B cell (primary cell): ENCODE measurements around the gene ZKSCAN7. TPM values are rescaled to one million over a fixed set of nuclear protein-coding genes. Genes with fewer than 3 reads are reported as not detected.

Experiments
- ATAC-seq: fragments of 200-7000 bp; cut with Tn5 transposase; one replicate; pipeline ENCODE4 v1.10.0; 2021; ENCODE audit warnings: low read depth, mild to moderate bottlenecking, moderate number of reproducible peaks, moderate library complexity
- CTCF ChIA-PET: fragments of 350-600 bp; sonication (Branson Sonifier 250); formaldehyde crosslinking; loops from one replicate; lab custom pipeline; 2021; ENCODE audit warnings: antibody characterized with exemption, inconsistent platforms; lab: Charles Lee
- POLR2A ChIA-PET: fragments of 350-600 bp; sonication (Branson Sonifier 250); formaldehyde crosslinking; loops from one replicate; lab custom pipeline; 2021; ENCODE audit warnings: antibody characterized with exemption; lab: Charles Lee
- DNase-seq: peaks from one replicate; pipeline ENCODE4 v3.0.0; 2013
- H2AFZ ChIP-seq: 2 replicates; pipeline ENCODE4 v1.6.1; 2012; ENCODE audit warnings: mild to moderate bottlenecking, low read depth, low read length; ENCODE audit not compliant: insufficient read depth, poor library complexity, severe bottlenecking
- H3K27ac ChIP-seq, 2 donors: 1 replicate in 1 of 2; 2 replicates in 1 of 2; pipeline ENCODE4 v1.5.1; 2012 to 2013; ENCODE audit warnings: low read length in 2 of 2, mild to moderate bottlenecking in 2 of 2, moderate library complexity in 1 of 2
- H3K27me3 ChIP-seq, 4 experiments: fragments of 200-600 bp in 1 of 4; sonication (generic) in 1 of 4; replicated peaks in 1 of 4; 1 replicate in 2 of 4; 2 replicates in 2 of 4; pipeline versions ENCODE4 v1.6.1 to v1.7.0; 2013 to 2016; ENCODE audit warnings: low read length in 3 of 4, mild to moderate bottlenecking in 2 of 4, mixed read lengths in 1 of 4, moderate library complexity in 1 of 4; ENCODE audit not compliant: insufficient read depth in 4 of 4, control insufficient read depth in 3 of 4; ENCODE audit errors: control extremely low read depth in 1 of 4
- H3K36me3 ChIP-seq, 2 experiments: replicated peaks in 1 of 2; 1 replicate in 1 of 2; 2 replicates in 1 of 2; pipeline versions ENCODE4 v1.6.1 to v1.7.1; 2013; ENCODE audit warnings: low read length in 1 of 2; ENCODE audit not compliant: insufficient read depth in 2 of 2, control insufficient read depth in 1 of 2; ENCODE audit errors: control extremely low read depth in 1 of 2, extremely low read depth in 1 of 2
- H3K4me1 ChIP-seq, 2 donors: fragments of 200-600 bp in 1 of 2; sonication (generic) in 1 of 2; 1 replicate in 1 of 2; 2 replicates in 1 of 2; pipeline versions ENCODE4 v1.5.1 to v1.6.1; 2013 to 2017; ENCODE audit warnings: low read length in 2 of 2; ENCODE audit not compliant: control insufficient read depth in 2 of 2, insufficient read depth in 2 of 2
- H3K4me2 ChIP-seq: replicated peaks from 2 replicates; pipeline ENCODE3; 2012; ENCODE audit warnings: mild to moderate bottlenecking, low read depth, low read length; ENCODE audit not compliant: poor library complexity, severe bottlenecking
- H3K4me3 ChIP-seq, 5 experiments: fragments of 200-600 bp in 1 of 5; sonication (generic) in 1 of 5; 1 replicate in 3 of 5; 2 replicates in 2 of 5; pipeline versions ENCODE4 v1.5.1 to v1.7.0; 2011 to 2016; ENCODE audit warnings: low read length in 4 of 5, mild to moderate bottlenecking in 4 of 5, low read depth in 2 of 5, control low read depth in 1 of 5, moderate library complexity in 1 of 5; ENCODE audit not compliant: insufficient read depth in 1 of 5; ENCODE audit errors: control extremely low read depth in 1 of 5, extremely low read depth in 1 of 5
- H3K79me2 ChIP-seq: fragments of 200-600 bp; sonication (generic); one replicate; pipeline ENCODE4 v1.6.0; 2016; ENCODE audit warnings: low read length; ENCODE audit not compliant: control insufficient read depth, insufficient read depth
- H3K9ac ChIP-seq: fragments of 200-600 bp; sonication (generic); 2 replicates; pipeline ENCODE4 v1.6.1; 2017; ENCODE audit warnings: mild to moderate bottlenecking, low read length, moderate library complexity
- H3K9me3 ChIP-seq, 3 donors: one replicate each; pipeline versions ENCODE4 v1.6.1 to v1.7.1; 2013; ENCODE audit warnings: low read length in 2 of 3; ENCODE audit not compliant: control insufficient read depth in 2 of 3, insufficient read depth in 1 of 3; ENCODE audit errors: control extremely low read depth in 1 of 3
- H4K20me1 ChIP-seq: 2 replicates; pipeline ENCODE4 v1.6.0; 2012; ENCODE audit warnings: mild to moderate bottlenecking, low read length; ENCODE audit not compliant: insufficient read depth, control insufficient read depth, poor library complexity, severe bottlenecking
- H3K27ac Mint-ChIP-seq: one replicate; pipeline ENCODE4 v1.8.0; 2021; ENCODE audit warnings: mixed read lengths
- H3K27me3 Mint-ChIP-seq: one replicate; pipeline ENCODE4 v1.8.0; 2021; ENCODE audit warnings: mixed read lengths
- H3K4me1 Mint-ChIP-seq: one replicate; pipeline ENCODE4 v1.8.0; 2021; ENCODE audit warnings: mixed read lengths
- H3K4me3 Mint-ChIP-seq: one replicate; pipeline ENCODE4 v1.8.0; 2021; ENCODE audit warnings: mixed read lengths
- H3K9me3 Mint-ChIP-seq: one replicate; pipeline ENCODE4 v1.8.0; 2022; ENCODE audit warnings: mixed read lengths; ENCODE audit not compliant: insufficient read depth
- CTCF ChIP-seq: fragments of 200-600 bp; IDR thresholded peaks from one replicate; pipeline ENCODE4 v1.8.0; 2022; ENCODE audit warnings: antibody characterized with exemption, mild to moderate bottlenecking
- EZH2 ChIP-seq: IDR thresholded peaks from 2 replicates; pipeline ENCODE4 v1.6.1; 2012; ENCODE audit warnings: borderline replicate concordance, low read depth, mild to moderate bottlenecking, moderate library complexity, low read length; ENCODE audit not compliant: insufficient read depth, poor library complexity, severe bottlenecking
- WGBS: methylation state at CpG from one replicate; pipeline ENCODE4 v1.1.5; 2013; ENCODE audit warnings: missing lambda C conversion rate; ENCODE audit not compliant: insufficient coverage; 5-methylcytosine and 5-hydroxymethylcytosine counted together
- intact Hi-C: fragments of 100-400 bp; cut with micrococcal nuclease; formaldehyde crosslinking; loops from one replicate; pipeline ENCODE4 v1.10.0; 2022
- polyA plus RNA-seq: library from polyadenylated mRNA; depleted of rRNA; stranded (reverse); fragments of >200 nt; gene quantifications from 2 replicates; pipeline ENCODE4 v1.2.3, GENCODE V29; 2012
- total RNA-seq, 2 donors: library from RNA; stranded (reverse); fragments of 120-200 nt in 1 of 2; gene quantifications; 1 replicate in 1 of 2; 2 replicates in 1 of 2; pipeline versions ENCODE4 v1.2.3 to v1.2.4, GENCODE V29; 2013 to 2022

ZKSCAN7 gene
- total and polyA plus RNA-seq, 2 donors (not counting 1 experiment from before 2014, with no cell fraction given), result 3.4 to 8.5 TPM

DNA sequence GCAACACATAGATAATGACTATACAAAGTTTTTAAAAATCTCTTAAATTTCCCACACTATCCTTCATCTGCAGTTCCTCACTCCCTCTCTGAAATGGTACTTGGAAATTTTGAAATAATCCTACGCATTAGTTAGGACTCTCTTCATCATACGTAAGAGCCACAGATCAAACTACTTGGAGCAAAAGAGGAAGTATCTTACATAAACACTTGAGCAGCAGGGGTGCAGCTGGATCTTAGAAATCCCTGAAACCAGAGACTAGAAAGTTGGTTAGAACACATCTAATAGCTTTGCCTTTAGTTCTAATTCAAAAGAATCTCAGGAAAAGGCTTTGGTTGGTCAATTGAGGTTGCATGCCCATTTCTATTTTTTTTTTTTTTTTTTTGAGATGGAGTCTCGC lies 38.8 kb upstream of the ZKSCAN7 start:
- Histone ChIP-seq H3K4me2 (no peak overlapping the region), H3K36me3 (no peaks in the 10 kb centered on the region), H3K4me1 (peaks cover 16 to 26% of the 10 kb centered on the region in 2 donors), H3K4me3 (no peak overlapping the region), H4K20me1 (no peaks in the 10 kb centered on the region), H3K9me3 (no peaks in the 10 kb centered on the region), H3K79me2 (peaks cover under 1% of the 10 kb centered on the region), H3K27me3 (no peaks in the 10 kb centered on the region), H2AFZ (no peak overlapping the region), H3K27ac (no peak overlapping the region), H3K9ac (no peak overlapping the region)
- ChIA-PET POLR2A (no interaction called here), CTCF (no interaction called here)
- ATAC-seq (no peak), DNase-seq (peak; percentile 14)
- no CpG with 5 or more reads among the region's 3 CpGs for WGBS
- Mint-ChIP-seq H3K27ac (no peak overlapping the region), H3K4me3 (no peak overlapping the region), H3K9me3 (no peaks in the 10 kb centered on the region), H3K4me1 (peaks cover 22% of the 10 kb centered on the region), H3K27me3 (peaks cover 2% of the 10 kb centered on the region)
- TF ChIP-seq EZH2 (no peak), CTCF (no peak)
- intact Hi-C loops, result no loop called here

GRCh38 chr3:44518782-44519156 lies 36.2 kb upstream of the ZKSCAN7 start:
- WGBS, result 40% methylated on average over 1 of the region's 2 CpGs
- peak overlapping the region; percentile 27 for H3K27ac Mint-ChIP-seq
- ATAC-seq (no peak), DNase-seq (no peak)
- Histone ChIP-seq H3K4me2 (no peak overlapping the region), H2AFZ (no peak overlapping the region), H3K27ac (peak overlapping the region in 1 of 2 donors; percentile 20), H3K9me3 (no peaks in the 10 kb centered on the region), H4K20me1 (no peaks in the 10 kb centered on the region), H3K36me3 (no peaks in the 10 kb centered on the region), H3K9ac (no peak overlapping the region), H3K79me2 (no peaks in the 10 kb centered on the region), H3K4me3 (no peak overlapping the region), H3K4me1 (peaks cover 10 to 13% of the 10 kb centered on the region in 2 donors), H3K27me3 (no peaks in the 10 kb centered on the region)
- H3K9me3 Mint-ChIP-seq, result no peaks in the 10 kb centered on the region
- peaks cover 13% of the 10 kb centered on the region for H3K4me1 Mint-ChIP-seq
- intact Hi-C loops, result no loop called here
- peaks cover 17% of the 10 kb centered on the region for H3K27me3 Mint-ChIP-seq
- no peak overlapping the region for H3K4me3 Mint-ChIP-seq
- no peak for TF ChIP-seq EZH2
- no peak for TF ChIP-seq CTCF
- ChIA-PET POLR2A (no interaction called here), CTCF (no interaction called here)
